ENCODE results near the gene PDF.
"Not testable (repeated sequence)": the region's sequence is repeated elsewhere in the genome, so short reads cannot be mapped to it uniquely, and the experiment has no call there.

The PDF gene

GRCh38 chr16:69316595-69317034, 13.8 kb downstream of the PDF start:
- no peak for DNase-seq (ENCODE audit: low read depth)

DNA sequence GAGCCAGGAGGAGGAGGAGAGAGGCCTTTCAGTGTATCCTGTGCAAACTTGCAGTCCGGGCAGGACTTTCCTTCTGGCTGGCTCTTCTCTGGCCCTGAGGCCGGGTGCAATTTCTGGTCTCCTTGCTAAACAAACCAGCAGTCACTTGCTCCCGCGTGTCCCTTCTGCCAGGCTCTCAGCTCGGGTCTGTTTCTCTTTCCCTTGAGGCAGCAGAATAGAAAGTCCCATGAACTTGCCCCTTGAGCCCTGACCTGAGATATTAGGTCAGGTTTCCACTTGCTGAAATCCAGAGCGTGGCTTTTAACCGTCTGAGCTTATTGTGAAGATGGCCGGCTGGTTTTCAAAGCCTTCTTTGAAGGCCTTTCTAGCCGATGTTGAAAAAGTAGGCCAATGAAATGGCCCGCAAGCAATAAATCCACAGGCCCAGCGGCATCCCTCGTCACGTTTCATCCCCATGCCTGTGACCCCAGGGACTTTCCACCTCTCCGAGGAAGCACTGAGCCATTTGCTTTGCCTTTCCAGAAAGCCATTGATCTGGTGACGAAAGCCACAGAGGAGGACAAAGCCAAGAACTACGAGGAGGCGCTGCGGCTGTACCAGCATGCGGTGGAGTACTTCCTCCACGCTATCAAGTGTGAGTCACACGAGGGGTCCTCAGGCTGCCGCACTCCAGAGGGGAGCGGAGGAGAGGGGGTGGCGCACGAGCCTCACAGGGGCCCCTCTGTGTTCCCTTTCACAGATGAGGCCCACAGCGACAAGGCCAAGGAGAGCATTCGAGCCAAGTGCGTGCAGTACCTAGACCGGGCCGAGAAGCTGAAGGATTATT, 14.7 kb downstream of the PDF start:
- DNase-seq (ENCODE audit: low read depth): no peak

GRCh38 chr16:69314534-69314933, 15.9 kb downstream of the PDF start:
- no peak for DNase-seq (ENCODE audit: low read depth)

- no peak for DNase-seq (ENCODE audit: low read depth)
Observed at GRCh38 chr16:69313469-69313868, 16.9 kb downstream of the PDF start.

DNA sequence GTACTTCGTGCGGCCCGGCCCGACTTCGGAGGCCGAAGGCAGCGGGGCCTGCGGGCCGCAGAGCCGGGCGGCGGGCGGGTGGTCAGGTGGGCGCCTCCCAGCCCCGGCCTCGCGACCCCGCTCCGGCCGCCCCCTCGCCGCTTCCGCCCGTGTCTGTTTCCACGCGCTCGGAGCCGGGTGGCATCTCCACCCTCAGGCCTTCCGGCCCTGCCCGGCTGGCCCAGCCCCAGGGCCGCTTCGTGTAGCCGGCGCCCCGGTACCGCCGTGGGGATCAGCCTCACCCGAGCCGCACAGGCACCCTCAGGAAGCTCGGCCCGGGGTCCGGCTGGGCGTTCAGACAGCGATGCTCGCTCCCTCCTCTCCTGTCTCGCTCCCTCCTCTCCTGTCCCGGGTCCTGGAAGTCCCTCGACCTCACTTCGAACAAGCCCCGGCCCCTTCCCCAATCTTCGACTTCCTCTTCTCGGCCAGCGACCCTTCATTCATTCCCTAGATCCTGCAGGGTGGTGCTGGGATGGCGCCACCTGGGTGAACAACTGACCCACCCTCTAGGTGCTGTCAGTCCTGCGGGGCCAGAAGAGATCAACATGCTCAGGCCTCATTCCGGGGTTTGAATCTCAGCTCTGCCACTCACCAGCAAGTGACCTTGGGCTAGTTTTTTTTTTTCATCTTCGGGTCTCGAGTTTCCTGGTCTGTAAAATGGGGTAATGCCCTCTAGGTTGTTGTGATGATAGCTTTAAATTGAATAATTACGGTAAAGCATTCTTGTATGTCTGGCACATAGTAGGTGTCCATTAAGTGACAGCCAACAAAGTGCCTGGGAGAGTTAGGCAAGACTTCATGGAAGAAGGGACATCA, 18.6 kb downstream of the PDF start:
- DNase-seq (ENCODE audit: low read depth): peak; percentile 27

- peak; percentile 92 for DNase-seq (ENCODE audit: low read depth)
Observed at GRCh38 chr16:69310653-69311532, 19.5 kb downstream of the PDF start, which contains the start of gene VPS4A. VPS4A (plus strand) TSS chr16:69311350; CDS start chr16:69311512, 162 bp downstream.

DNA sequence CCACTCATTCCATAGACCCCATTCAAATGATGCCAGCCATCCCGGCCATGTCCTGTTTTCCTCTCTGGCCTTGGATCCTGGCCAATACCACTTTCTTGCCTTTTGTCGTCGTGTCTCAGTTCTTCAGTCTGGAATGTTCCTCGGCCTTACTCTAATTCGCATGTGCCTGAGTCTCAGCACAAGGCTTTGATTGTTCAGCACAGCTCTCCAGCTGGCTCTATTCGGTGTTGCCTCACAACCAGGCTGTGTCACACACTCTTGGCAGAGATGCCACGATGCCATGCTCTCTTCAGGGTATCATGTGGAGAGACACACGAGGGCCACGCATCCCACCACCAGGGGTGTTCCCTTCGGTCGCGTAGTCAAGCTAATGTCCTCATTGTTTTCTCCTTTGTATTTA, 21.1 kb downstream of the PDF start:
- no peak for DNase-seq (ENCODE audit: low read depth)

DNA sequence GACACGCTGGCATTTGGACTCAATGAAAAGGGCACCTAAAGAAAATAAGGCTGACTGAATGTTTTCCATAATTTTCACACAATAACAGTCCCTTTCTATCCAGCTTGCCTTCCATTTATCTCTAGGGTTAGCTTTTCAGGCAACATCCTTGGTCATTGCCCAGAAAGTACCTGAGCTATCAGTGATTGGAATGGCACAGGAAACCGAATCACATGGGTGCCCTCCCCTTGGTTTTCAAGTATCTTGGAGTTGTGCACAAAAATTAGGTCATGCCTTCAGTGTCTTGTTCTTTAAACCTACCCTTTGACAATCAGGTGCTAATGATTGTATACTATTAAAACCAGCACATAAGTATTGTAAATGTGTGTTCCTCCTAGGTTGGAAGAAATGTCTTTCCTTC, 22.5 kb downstream of the PDF start:
- DNase-seq (ENCODE audit: low read depth): no peak

GRCh38 chr16:69307091-69307490, 23.3 kb downstream of the PDF start:
- DNase-seq (ENCODE audit: low read depth): no peak

DNA sequence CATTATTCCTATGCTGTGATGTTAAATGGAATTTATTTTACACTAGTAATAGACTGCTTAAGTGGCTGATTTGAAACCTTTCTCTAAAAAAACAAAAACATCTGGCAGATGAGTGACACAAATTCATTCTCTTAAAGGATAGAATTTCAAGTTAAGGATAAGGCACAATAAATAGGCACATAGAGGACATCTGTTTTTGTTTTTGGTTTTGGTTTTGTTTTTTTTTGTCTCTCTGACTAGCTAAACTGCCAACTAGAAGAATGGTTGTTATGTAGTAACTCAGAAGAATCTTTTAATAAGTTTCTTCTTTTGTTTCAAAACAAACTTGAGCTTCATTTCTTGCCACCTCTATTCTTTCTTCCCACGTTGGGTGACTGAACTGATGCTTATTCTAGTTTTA, 24.4 kb downstream of the PDF start:
- DNase-seq (ENCODE audit: low read depth): no peak

DNA sequence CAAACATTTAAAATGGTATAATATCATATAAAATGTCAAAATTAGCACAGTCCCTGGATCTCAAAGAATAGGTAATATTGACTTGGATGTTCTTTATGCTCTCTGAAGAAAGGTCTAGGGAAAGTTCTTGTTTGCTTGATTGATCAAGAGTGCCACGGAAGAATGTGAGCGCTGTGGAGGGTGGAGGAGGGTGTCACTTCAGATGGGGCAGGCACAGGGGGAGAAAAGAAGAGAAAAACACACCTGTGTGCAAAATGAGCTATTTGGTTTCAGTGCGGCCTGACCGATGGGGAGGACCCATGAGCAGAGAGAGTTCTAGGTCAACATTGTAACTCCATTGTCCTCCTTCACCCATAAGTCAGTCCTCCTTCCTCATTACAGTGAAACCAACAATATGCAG, 28.1 kb downstream of the PDF start:
- no peak for DNase-seq (ENCODE audit: low read depth)

- DNase-seq (ENCODE audit: low read depth): no peak
Observed at GRCh38 chr16:69301861-69302260, 28.5 kb downstream of the PDF start.

DNA sequence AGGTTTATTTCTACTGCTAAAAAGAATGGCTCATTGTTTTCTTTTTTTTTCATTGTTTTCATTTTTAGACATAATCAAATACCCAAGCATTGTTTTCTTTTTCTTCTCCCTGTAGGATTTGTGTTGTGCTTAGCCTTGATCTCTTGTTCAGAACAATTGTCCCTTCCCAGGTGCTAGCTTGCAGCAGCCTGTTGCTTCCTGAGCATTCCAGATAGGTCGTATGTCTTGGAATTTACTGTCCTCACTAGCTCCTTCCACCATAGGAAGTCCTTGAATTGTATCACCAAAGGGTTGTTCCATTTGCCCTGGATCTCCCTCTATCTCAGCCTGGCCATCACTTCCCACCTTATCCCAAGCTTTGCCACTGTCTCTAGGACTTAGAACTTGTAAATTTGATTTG, 29.2 kb downstream of the PDF start:
- DNase-seq (ENCODE audit: low read depth): no peak

GRCh38 chr16:69298261-69298660, 32.1 kb downstream of the PDF start:
- no peak for DNase-seq (ENCODE audit: low read depth)

- DNase-seq (ENCODE audit: low read depth): not testable (repeated sequence)
Observed at GRCh38 chr16:69296771-69297170, 33.6 kb downstream of the PDF start.

DNA sequence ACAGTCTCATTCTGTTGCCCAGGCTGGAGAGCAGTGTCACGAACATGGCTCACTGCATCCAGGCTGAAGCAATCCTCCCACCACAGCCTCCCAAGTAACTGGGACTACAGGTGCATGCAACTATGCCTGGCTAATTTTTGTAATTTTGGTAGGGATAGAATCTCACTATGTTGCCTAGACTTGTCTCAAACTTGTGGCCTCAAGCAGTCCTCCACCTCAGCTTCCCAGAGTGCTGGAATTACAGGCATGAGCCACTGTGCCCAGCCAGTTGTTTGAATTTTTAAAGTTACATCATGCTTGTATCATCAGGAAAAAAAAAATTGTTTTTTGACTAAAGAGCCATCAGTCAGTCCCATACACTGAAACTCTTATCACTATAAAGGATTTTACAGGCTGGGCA, 36.3 kb downstream of the PDF start:
- DNase-seq (ENCODE audit: low read depth): no peak

DNA sequence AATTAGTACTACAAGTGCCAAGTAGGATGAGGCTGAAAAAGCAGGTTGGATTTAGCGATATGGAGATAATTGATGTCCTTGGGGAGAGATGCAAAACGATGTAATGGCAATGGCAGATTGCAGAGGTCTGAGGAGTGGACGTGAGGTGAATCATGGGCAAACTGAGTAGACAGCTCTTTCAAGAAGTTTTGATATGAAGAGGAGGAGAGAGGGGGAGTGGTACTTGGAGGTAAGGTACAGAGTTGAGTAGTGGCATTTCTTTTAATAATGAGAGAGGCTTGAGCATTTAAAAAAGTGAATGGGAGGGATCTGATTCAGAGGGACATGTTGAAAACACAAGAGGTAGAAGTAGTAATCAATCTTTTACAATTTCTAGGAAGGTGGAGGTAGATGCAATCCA, 37.0 kb downstream of the PDF start:
- no peak for DNase-seq (ENCODE audit: low read depth)

DNA sequence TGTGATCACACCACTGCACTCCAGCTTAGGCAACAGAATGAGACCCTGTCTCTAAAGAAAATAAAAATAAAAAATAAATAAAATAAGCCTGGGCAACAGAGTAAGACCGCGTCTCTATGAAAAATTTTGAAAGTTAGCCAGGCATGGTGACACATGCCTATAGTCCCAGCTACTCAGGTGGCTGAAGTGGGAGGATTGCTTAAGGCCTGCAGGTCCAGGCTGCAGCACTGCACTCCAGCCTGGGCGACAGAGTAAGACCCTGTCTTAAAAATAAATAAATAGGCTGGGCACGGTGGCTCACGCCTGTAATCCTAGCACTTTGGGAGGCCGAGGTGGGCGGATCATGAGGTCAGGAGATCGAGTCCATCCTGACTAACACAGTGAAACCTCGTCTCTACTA, 38.7 kb downstream of the PDF start:
- not testable (repeated sequence) for DNase-seq (ENCODE audit: low read depth)

GRCh38 chr16:69286941-69287713, 43.3 kb downstream of the PDF start:
- peak; percentile 89 for DNase-seq (ENCODE audit: low read depth)

GRCh38 chr16:69285240-69285639, 45.1 kb downstream of the PDF start:
- no peak for DNase-seq (ENCODE audit: low read depth)

GRCh38 chr16:69283851-69284250, 46.5 kb downstream of the PDF start:
- DNase-seq (ENCODE audit: low read depth): no peak

All from amniotic epithelial cell (primary cell).